ENCODE results near the gene RGS6. TPM values are rescaled to one million over a fixed set of nuclear protein-coding genes. Genes with fewer than 3 reads are reported as not detected.

The RGS6 gene
- total RNA-seq, 4 donors from 2014 or later = 0.83 to 2.4 (median 1.5) TPM

DNA sequence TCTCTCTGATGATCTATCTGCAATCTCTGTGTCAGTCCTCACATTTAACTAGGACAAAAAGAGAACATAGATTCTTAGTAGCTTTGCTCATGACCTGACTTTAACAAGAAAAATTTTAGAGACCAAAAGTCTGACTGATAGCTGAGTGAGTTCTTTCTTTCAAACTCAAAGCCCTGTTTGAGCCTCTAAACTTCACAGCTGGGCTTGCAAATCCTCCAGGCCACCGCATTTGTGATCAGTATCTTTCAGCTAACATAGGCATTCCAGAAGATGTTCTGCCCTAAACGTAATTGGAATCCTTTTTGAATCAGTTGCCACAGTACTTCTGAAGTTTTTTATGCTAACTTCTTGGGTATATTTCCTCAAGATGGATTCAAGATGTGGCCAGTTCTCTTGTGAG, 502.6 kb downstream of the RGS6 start:
- 56% methylated on average over 2 of the region's 2 CpGs for WGBS
- no peaks in the 10 kb centered on the region for H3K4me1 ChIP-seq
- no peaks in the 10 kb centered on the region for H3K36me3 ChIP-seq
- H3K27ac ChIP-seq (replicated peaks in 1 of 4) = no peak overlapping the region
- peaks cover 0 to 6% (median 0%) of the 10 kb centered on the region in 4 donors for H3K27me3 ChIP-seq
- intact Hi-C loops (cut with DNase I) = no loop called here
- H3K4me3 ChIP-seq = no peak overlapping the region
- TF ChIP-seq, protein P1, sequence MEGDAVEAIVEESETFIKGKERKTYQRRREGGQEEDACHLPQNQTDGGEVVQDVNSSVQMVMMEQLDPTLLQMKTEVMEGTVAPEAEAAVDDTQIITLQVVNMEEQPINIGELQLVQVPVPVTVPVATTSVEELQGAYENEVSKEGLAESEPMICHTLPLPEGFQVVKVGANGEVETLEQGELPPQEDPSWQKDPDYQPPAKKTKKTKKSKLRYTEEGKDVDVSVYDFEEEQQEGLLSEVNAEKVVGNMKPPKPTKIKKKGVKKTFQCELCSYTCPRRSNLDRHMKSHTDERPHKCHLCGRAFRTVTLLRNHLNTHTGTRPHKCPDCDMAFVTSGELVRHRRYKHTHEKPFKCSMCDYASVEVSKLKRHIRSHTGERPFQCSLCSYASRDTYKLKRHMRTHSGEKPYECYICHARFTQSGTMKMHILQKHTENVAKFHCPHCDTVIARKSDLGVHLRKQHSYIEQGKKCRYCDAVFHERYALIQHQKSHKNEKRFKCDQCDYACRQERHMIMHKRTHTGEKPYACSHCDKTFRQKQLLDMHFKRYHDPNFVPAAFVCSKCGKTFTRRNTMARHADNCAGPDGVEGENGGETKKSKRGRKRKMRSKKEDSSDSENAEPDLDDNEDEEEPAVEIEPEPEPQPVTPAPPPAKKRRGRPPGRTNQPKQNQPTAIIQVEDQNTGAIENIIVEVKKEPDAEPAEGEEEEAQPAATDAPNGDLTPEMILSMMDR (IDR thresholded peaks at IDR 0.05) = no peak
- TF ChIP-seq POLR2A (IDR thresholded peaks at IDR 0.05; ENCODE audit: low read depth) (no peak), POLR2AphosphoS5 (IDR thresholded peaks at IDR 0.05) (no peak), EP300 (IDR thresholded peaks at IDR 0.05) (no peak)
- no peak for DNase-seq (ENCODE audit: extremely low spot score)
- H3K9me3 ChIP-seq = no peaks in the 10 kb centered on the region

DNA sequence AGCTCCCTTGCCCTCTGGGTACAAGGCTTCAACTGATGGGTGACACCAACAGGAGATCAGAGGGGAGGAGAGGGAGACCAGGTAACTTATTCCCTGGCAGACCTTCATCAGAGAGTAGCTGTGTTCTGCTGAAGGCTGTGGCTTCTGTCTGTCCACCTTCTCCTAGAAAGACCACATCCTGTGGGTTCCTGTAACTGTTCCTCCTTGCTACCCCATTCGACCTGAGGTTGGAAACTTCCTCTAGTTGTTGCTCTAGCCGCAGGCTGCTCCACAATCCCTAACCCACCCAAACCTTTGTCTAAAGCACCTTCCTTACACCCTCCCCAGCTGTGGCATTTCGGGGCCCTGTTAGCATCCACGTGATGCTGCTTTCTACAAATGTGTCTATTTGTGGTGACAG, 507.5 kb downstream of the RGS6 start:
- no peak for TF ChIP-seq POLR2AphosphoS5 (IDR thresholded peaks at IDR 0.05)
- TF ChIP-seq POLR2A (IDR thresholded peaks at IDR 0.05; ENCODE audit: low read depth) = no peak
- no peak for TF ChIP-seq EP300 (IDR thresholded peaks at IDR 0.05)
- TF ChIP-seq, protein P1 (IDR thresholded peaks at IDR 0.05) = no peak
- Histone ChIP-seq H3K27me3 (peaks cover 0 to 12% (median 0%) of the 10 kb centered on the region in 4 donors), H3K9me3 (no peaks in the 10 kb centered on the region), H3K27ac (replicated peaks in 1 of 4) (no peak overlapping the region), H3K36me3 (no peaks in the 10 kb centered on the region), H3K4me1 (no peaks in the 10 kb centered on the region), H3K4me3 (no peak overlapping the region)
- WGBS = 73% methylated on average over 4 of the region's 4 CpGs
- intact Hi-C loops (cut with DNase I) = no loop called here
- no peak for DNase-seq (ENCODE audit: extremely low spot score)

DNA sequence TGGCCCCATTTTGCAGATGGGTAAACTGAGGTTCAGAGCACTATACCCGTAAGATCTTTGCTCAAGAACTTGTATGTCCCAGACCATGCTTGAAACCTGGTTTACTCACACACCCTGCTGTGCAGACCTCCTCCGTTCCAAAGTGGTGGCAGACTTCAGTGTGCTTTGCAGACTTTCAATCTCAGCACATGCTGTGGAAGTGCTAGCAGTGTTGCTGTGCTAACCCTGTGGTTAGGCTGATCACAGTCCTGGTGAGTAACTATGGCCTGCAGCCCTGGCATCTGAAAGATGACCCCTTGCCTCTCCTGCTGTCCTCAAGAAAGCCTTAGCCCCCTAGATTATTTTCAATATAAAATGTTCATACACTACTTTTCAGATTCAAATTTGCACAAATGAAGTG, 511.0 kb downstream of the RGS6 start:
- Histone ChIP-seq H3K27ac (replicated peaks in 1 of 4) (no peak overlapping the region), H3K4me1 (no peaks in the 10 kb centered on the region), H3K27me3 (peaks cover 0 to 12% (median 0%) of the 10 kb centered on the region in 4 donors), H3K4me3 (no peak overlapping the region), H3K9me3 (no peaks in the 10 kb centered on the region), H3K36me3 (no peaks in the 10 kb centered on the region)
- TF ChIP-seq POLR2AphosphoS5 (IDR thresholded peaks at IDR 0.05) (no peak), POLR2A (IDR thresholded peaks at IDR 0.05; ENCODE audit: low read depth) (no peak), EP300 (IDR thresholded peaks at IDR 0.05) (no peak)
- TF ChIP-seq, protein P1 (IDR thresholded peaks at IDR 0.05) = no peak
- intact Hi-C loops (cut with DNase I) = no loop called here
- 100% methylated on average over 1 of the region's 2 CpGs for WGBS
- DNase-seq (ENCODE audit: extremely low spot score) = no peak

- Histone ChIP-seq H3K27ac (replicated peaks in 1 of 4) (no peak overlapping the region), H3K36me3 (no peaks in the 10 kb centered on the region), H3K4me3 (no peak overlapping the region), H3K4me1 (no peaks in the 10 kb centered on the region), H3K27me3 (peaks cover 0 to 12% (median 0%) of the 10 kb centered on the region in 4 donors), H3K9me3 (no peaks in the 10 kb centered on the region)
- WGBS = 78% methylated on average over 8 of the region's 8 CpGs
- DNase-seq (ENCODE audit: extremely low spot score) = no peak
- intact Hi-C loops (cut with DNase I) = no loop called here
- TF ChIP-seq POLR2A (IDR thresholded peaks at IDR 0.05; ENCODE audit: low read depth) (no peak), POLR2AphosphoS5 (IDR thresholded peaks at IDR 0.05) (no peak), EP300 (IDR thresholded peaks at IDR 0.05) (no peak)
- TF ChIP-seq, protein P1 (IDR thresholded peaks at IDR 0.05) = no peak
These were observed 511.8 kb downstream of the RGS6 start for GRCh38 chr14:72443991-72444441.

DNA sequence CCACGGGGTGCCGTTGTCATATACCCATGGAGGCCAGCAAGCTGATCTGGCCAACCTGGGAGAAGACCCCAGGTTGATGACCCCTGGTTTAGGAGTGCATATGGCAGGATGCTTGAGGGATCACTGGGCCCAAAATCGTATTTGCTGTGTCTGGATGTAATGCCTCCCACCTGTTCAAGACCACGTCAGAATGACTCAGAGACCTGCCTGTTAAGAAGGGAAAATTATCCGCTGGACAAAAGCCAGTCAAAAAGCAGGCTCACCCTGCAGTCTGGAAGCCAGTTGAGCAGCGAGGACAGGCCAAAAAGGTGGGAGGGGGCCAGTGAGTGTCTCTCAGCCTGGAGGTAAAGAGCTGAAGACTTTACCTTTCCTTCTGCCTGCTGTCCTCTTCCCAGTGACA, 512.5 kb downstream of the RGS6 start:
- no peaks in the 10 kb centered on the region for H3K4me1 ChIP-seq
- WGBS = 75% methylated on average over 6 of the region's 6 CpGs
- H3K27me3 ChIP-seq = peaks cover 0 to 6% (median 0%) of the 10 kb centered on the region in 4 donors
- TF ChIP-seq, protein P1 (IDR thresholded peaks at IDR 0.05) = no peak
- TF ChIP-seq POLR2A (IDR thresholded peaks at IDR 0.05; ENCODE audit: low read depth) (no peak), EP300 (IDR thresholded peaks at IDR 0.05) (no peak), POLR2AphosphoS5 (IDR thresholded peaks at IDR 0.05) (no peak)
- no peaks in the 10 kb centered on the region for H3K36me3 ChIP-seq
- no peaks in the 10 kb centered on the region for H3K9me3 ChIP-seq
- DNase-seq (ENCODE audit: extremely low spot score) = no peak
- no peak overlapping the region for H3K4me3 ChIP-seq
- H3K27ac ChIP-seq (replicated peaks in 1 of 4) = no peak overlapping the region
- intact Hi-C loops (cut with DNase I) = no loop called here
